Testis (tissue), 3 donors: ENCODE results near the gene TAF8. TPM values are rescaled to one million over a fixed set of nuclear protein-coding genes. Genes with fewer than 3 reads are reported as not detected.

Experiments
- DNase-seq: peaks from one replicate; pipeline ENCODE4 v3.0.0-alpha.2; 2019
- H3K27ac ChIP-seq, 2 donors: fragments of 200-600 bp; sonication (generic); one replicate each; pipeline ENCODE4 v1.5.1; 2019
- H3K27me3 ChIP-seq: fragments of 200-600 bp; sonication (generic); one replicate; pipeline ENCODE4 v1.5.1; 2019
- H3K36me3 ChIP-seq: fragments of 200-600 bp; sonication (generic); one replicate; pipeline ENCODE4 v1.5.1; 2017; ENCODE audit warnings: low read depth; ENCODE audit errors: missing control alignments
- H3K4me1 ChIP-seq: fragments of 200-600 bp; sonication (generic); one replicate; pipeline ENCODE4 v1.5.1; 2019
- H3K4me3 ChIP-seq, 2 donors: fragments of 200-600 bp; sonication (generic); one replicate each; pipeline ENCODE4 v1.5.1; 2017 to 2019
- H3K9me3 ChIP-seq: fragments of 200-600 bp; sonication (generic); one replicate; pipeline ENCODE4 v1.5.1; 2017
- POLR2A ChIP-seq: fragments of 450-650 bp; IDR thresholded peaks from one replicate; pipeline ENCODE4 v1.6.1; 2017; ENCODE audit warnings: antibody characterized with exemption, mild to moderate bottlenecking, moderate library complexity
- WGBS, 2 donors: methylation state at CpG; one replicate each; pipeline ENCODE4 v1.1.5; 2018; 5-methylcytosine and 5-hydroxymethylcytosine counted together
- intact Hi-C: fragments of 100-400 bp; cut with DNase I; formaldehyde crosslinking; loops from one replicate; pipeline ENCODE4 v1.15.1; 2023; ENCODE audit warnings: low total_unique reads
- polyA plus RNA-seq: library from polyadenylated mRNA; stranded (reverse); fragments of 350-450 nt; fragmentation: Illumina TruSeq; extraction: RNeasy Lipid Tissue Mini Kit (QIAGEN cat#74804); gene quantifications from one replicate; pipeline ENCODE4 v1.2.3, GENCODE V29; 2014; ENCODE audit warnings: low read depth, low replicate concordance; ENCODE audit not compliant: insufficient read depth
- total RNA-seq, 2 donors: library from RNA; depleted of rRNA; stranded (reverse); fragments of >200 nt; gene quantifications; one replicate each; pipeline ENCODE4 v1.2.3, GENCODE V29; 2016
- TF ChIP-seq, protein P1 (sequence below), 3 experiments: fragments of 450-650 bp in 2 of 3; fragments of 200-600 bp in 1 of 3; sonication (generic) in 1 of 3; IDR thresholded peaks; one replicate each; pipeline ENCODE4 v1.5.1; 2016 to 2019; ENCODE audit warnings: antibody characterized with exemption in 3 of 3, mild to moderate bottlenecking in 2 of 3, moderate library complexity in 1 of 3

TAF8 gene
- total and polyA plus RNA-seq, 3 donors from 2014 or later, result 20.8 to 51.3 (median 29.7) TPM

DNA sequence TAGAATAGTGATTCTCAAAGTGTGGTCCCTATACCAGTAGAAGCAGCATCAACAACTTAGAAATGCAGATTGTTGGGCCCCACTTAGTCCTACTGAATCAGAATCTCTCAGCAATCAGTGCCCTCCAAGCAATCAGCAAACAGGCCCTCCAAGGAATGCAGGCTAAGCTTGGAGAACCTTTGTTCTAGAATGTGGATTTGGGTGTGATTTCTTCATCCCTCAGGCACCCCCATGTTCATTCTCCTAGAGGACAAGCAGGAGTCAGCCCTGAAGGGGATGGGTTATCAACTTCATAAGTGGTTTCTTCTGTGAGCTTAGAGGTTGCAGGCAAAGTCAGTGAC lies 40.5 kb upstream of the TAF8 start:
- Histone ChIP-seq H3K4me1 (no peaks in the 10 kb centered on the region), H3K36me3 (no peaks in the 10 kb centered on the region), H3K4me3 (no peak overlapping the region), H3K9me3 (no peaks in the 10 kb centered on the region), H3K27ac (no peak overlapping the region), H3K27me3 (no peaks in the 10 kb centered on the region)
- intact Hi-C loops, result no loop called here
- TF ChIP-seq POLR2A, result no peak
- TF ChIP-seq, protein P1, sequence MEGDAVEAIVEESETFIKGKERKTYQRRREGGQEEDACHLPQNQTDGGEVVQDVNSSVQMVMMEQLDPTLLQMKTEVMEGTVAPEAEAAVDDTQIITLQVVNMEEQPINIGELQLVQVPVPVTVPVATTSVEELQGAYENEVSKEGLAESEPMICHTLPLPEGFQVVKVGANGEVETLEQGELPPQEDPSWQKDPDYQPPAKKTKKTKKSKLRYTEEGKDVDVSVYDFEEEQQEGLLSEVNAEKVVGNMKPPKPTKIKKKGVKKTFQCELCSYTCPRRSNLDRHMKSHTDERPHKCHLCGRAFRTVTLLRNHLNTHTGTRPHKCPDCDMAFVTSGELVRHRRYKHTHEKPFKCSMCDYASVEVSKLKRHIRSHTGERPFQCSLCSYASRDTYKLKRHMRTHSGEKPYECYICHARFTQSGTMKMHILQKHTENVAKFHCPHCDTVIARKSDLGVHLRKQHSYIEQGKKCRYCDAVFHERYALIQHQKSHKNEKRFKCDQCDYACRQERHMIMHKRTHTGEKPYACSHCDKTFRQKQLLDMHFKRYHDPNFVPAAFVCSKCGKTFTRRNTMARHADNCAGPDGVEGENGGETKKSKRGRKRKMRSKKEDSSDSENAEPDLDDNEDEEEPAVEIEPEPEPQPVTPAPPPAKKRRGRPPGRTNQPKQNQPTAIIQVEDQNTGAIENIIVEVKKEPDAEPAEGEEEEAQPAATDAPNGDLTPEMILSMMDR (IDR thresholded peaks at IDR 0.05), result no peak
- DNase-seq, result no peak

DNA sequence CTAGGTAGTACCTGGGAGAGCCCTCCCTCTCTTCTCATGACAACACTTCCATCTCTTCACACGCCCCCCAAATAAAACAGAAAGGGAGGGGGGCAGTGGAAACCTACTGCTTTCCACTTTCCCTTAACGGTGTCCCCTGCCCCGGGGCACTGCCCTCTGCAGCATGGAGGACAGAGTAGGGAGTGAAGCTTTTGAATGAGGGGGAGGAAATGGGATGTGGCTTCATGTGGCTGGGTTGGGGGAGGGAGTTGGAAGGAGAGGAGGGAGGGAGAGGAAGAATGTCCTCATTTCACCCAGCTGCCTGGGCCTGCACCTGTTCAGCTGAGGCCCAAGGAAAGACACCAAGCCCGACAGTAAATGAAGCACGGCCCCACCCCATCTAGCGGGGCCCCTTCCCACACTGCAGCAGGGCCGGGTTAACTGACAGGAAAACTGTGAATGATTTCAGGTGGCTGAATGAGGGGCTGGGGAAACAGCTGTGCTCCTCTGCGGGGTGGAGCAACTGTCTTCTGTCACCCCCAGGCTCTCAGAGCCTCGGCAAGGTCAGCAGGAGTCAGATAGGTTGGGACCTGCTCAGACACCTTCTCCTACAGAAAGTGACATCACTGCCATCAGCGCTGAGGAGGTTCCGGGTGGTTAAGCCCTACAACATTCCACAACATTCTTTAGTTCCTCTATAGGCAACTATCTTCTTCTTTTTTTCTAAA lies 40.0 kb upstream of the TAF8 start:
- no peak for TF ChIP-seq POLR2A
- TF ChIP-seq, protein P1 (IDR thresholded peaks at IDR 0.05), result no peak
- no peaks in the 10 kb centered on the region for H3K9me3 ChIP-seq
- intact Hi-C loops, result no loop called here
- H3K27ac ChIP-seq, result no peak overlapping the region
- H3K4me1 ChIP-seq, result no peaks in the 10 kb centered on the region
- DNase-seq, result no peak
- H3K27me3 ChIP-seq, result no peaks in the 10 kb centered on the region
- 49 to 67% methylated on average over 9 to 11 of the region's 11 CpGs for WGBS, 2 donors
- no peaks in the 10 kb centered on the region for H3K36me3 ChIP-seq
- no peak overlapping the region for H3K4me3 ChIP-seq

DNA sequence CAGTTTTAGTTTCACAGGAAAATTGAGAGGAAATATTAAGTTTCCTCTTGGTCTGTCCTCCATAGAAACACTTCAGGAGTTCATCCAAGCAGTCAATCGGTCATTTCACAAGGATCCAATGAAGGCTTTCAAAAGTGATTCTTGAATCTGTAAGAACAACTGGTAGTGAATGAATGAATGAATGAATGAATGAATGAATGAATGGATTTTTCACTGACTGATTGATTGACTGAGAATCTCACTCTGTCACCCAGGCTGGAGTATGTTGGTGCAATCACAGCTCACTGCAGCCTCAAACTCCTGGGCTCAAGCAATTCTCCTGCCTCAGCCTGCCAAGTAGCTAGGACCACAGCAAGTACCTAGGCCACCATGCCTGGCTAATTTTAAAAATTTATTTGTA lies 39.4 kb upstream of the TAF8 start:
- Histone ChIP-seq H3K27ac (no peak overlapping the region), H3K9me3 (no peaks in the 10 kb centered on the region), H3K27me3 (no peaks in the 10 kb centered on the region), H3K36me3 (no peaks in the 10 kb centered on the region), H3K4me1 (no peaks in the 10 kb centered on the region), H3K4me3 (no peak overlapping the region)
- DNase-seq, result no peak
- intact Hi-C loops, result no loop called here
- 72 to 74% methylated on average over 1 of the region's 1 CpG for WGBS, 2 donors
- TF ChIP-seq POLR2A, result no peak
- TF ChIP-seq, protein P1 (IDR thresholded peaks at IDR 0.05), result no peak

DNA sequence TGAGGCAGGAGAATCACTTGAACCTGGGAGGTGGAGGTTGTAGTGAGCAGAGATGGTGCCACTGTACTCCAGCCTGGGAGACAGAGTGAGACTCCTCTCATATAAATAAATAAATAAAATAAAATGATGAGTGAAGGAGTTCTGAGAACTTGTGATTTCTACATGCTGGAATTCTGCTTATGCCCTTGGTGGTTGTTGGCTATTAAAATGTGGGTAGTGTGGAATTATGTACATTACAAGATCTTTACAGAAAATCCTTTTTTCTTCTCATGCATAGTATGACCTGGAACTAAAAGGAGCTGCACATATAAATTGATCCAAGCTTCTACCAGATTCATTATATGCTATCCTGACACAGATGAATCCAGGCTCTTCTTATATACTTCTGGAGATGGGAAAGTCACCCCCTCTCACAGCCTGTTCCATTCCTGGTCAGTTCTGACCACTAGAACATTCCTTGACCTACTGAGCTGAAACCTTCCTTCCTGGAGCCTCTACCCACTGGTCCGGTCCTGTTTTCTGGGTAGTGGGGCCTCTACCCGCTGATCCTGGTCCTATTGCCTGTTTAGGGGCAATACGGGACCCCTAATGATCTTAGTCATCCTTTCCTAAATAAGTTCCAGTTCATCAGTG lies 37.7 kb upstream of the TAF8 start:
- 90 to 91% methylated on average over 2 to 3 of the region's 3 CpGs for WGBS, 2 donors
- no peaks in the 10 kb centered on the region for H3K9me3 ChIP-seq
- no peak for TF ChIP-seq POLR2A
- TF ChIP-seq, protein P1 (IDR thresholded peaks at IDR 0.05), result no peak
- no peaks in the 10 kb centered on the region for H3K4me1 ChIP-seq
- no peak overlapping the region for H3K27ac ChIP-seq
- no peak overlapping the region for H3K4me3 ChIP-seq
- no peaks in the 10 kb centered on the region for H3K36me3 ChIP-seq
- DNase-seq, result no peak
- no peaks in the 10 kb centered on the region for H3K27me3 ChIP-seq
- intact Hi-C loops, result no loop called here

DNA sequence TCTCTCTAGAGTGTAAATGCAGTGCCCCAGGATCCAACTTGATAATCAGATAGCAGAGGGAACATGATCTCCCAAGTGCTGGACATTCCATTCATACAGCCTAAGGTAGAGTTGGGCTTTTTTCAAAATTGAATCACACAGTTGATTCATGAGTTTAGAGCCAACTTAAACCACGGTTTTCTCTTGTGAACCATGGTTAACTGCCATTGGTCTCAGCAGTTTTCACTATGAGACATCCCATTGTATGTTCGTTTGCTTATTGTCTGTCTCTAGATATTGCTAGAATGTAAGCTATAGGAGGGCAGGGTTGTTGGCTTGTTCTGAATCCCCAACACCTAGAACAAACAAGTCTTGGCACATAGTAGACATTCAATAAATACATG lies 37.2 kb upstream of the TAF8 start:
- H3K36me3 ChIP-seq, result no peaks in the 10 kb centered on the region
- no peak for TF ChIP-seq POLR2A
- TF ChIP-seq, protein P1 (IDR thresholded peaks at IDR 0.05), result no peak
- H3K4me3 ChIP-seq, result no peak overlapping the region
- no peaks in the 10 kb centered on the region for H3K4me1 ChIP-seq
- H3K9me3 ChIP-seq, result no peaks in the 10 kb centered on the region
- H3K27ac ChIP-seq, result no peak overlapping the region
- no peaks in the 10 kb centered on the region for H3K27me3 ChIP-seq
- intact Hi-C loops, result no loop called here
- 70 to 76% methylated on average over 2 of the region's 2 CpGs for WGBS, 2 donors
- DNase-seq, result no peak
